DND-41 (cell line): ENCODE measurements around the gene PREX1.

Experiments
- ATAC-seq: fragments of 200-7000 bp; cut with Tn5 transposase; 3 replicates; pipeline ENCODE4 v1.9.1; 2021; ENCODE audit warnings: low read depth; ENCODE audit not compliant: insufficient read depth
- DNase-seq: peaks from one replicate; pipeline ENCODE4 v3.0.0-alpha.2; 2020
- H2AFZ ChIP-seq: 2 replicates; pipeline ENCODE4 v1.6.0; 2012; ENCODE audit warnings: low read depth, low read length
- H3K27ac ChIP-seq: 2 replicates; pipeline ENCODE4 v1.5.1; 2012; ENCODE audit warnings: low read length, inconsistent platforms
- H3K27me3 ChIP-seq: fragments of 200-600 bp; sonication (generic); 2 replicates; pipeline ENCODE4 v1.6.0; 2012; ENCODE audit warnings: low read length, mild to moderate bottlenecking, inconsistent platforms; ENCODE audit not compliant: insufficient read depth, poor library complexity
- H3K36me3 ChIP-seq: 2 replicates; pipeline ENCODE4 v1.5.1; 2012; ENCODE audit warnings: low read length, inconsistent platforms; ENCODE audit not compliant: insufficient read depth
- H3K4me1 ChIP-seq: 2 replicates; pipeline ENCODE4 v1.5.1; 2012; ENCODE audit warnings: mild to moderate bottlenecking, low read length; ENCODE audit not compliant: insufficient read depth
- H3K4me2 ChIP-seq: 2 replicates; pipeline ENCODE4 v1.6.0; 2012; ENCODE audit warnings: mild to moderate bottlenecking, moderate library complexity, low read length, inconsistent platforms; ENCODE audit not compliant: insufficient read depth
- H3K4me3 ChIP-seq, 2 experiments: fragments of 200-600 bp in 1 of 2; shearing (Covaris generic) in 1 of 2; 2 replicates each; pipeline ENCODE4 v1.5.1; 2012 to 2016; ENCODE audit warnings: inconsistent platforms in 2 of 2, low read length in 2 of 2, mild to moderate bottlenecking in 2 of 2, low read depth in 1 of 2, moderate library complexity in 1 of 2
- H3K79me2 ChIP-seq: 2 replicates; pipeline ENCODE4 v1.6.0; 2012; ENCODE audit warnings: low read length, inconsistent platforms; ENCODE audit not compliant: insufficient read depth
- H3K9ac ChIP-seq: 2 replicates; pipeline ENCODE4 v1.6.0; 2012; ENCODE audit warnings: low read depth, mild to moderate bottlenecking, inconsistent platforms, low read length, moderate library complexity
- H3K9me3 ChIP-seq: 2 replicates; pipeline ENCODE4 v1.5.1; 2012; ENCODE audit warnings: low read length, moderate library complexity, mild to moderate bottlenecking, inconsistent platforms; ENCODE audit not compliant: insufficient read depth, severe bottlenecking
- H4K20me1 ChIP-seq: 2 replicates; pipeline ENCODE4 v1.6.0; 2012; ENCODE audit warnings: low read length; ENCODE audit not compliant: insufficient read depth
- EZH2 ChIP-seq: IDR thresholded peaks from 3 replicates; pipeline ENCODE4 v1.6.1; 2012; ENCODE audit warnings: borderline replicate concordance, low read depth, mild to moderate bottlenecking, moderate library complexity, low read length, inconsistent platforms; ENCODE audit not compliant: severe bottlenecking
- TF ChIP-seq, protein P1 (sequence below): IDR thresholded peaks from 2 replicates; pipeline ENCODE4 v1.5.1; 2012; ENCODE audit warnings: borderline replicate concordance, low read length, moderate library complexity, mild to moderate bottlenecking; ENCODE audit not compliant: poor library complexity, severe bottlenecking; ENCODE audit errors: extremely low read depth

PREX1 gene

DNA sequence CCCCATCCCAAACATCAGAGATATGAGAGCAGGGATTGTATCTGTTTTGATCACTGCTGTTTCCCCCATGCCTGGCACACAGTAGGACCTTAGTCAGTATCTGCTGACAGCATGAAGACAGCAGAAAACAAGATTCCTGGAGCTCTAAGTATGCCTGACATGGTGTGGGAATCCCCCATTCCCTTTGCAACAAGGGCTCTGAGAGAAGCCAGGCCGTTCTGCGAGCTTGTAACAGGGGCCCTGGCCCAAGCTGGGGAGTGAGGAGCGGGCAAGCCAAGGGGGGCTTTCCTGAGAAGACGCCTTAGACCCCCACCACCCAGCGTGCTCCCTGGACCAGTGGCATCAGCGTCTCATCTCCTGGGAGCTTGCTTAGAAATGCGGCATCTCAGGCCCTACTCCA, 25.2 kb downstream of the PREX1 start:
- no peak overlapping the region for H3K27ac ChIP-seq
- no peak overlapping the region for H3K9ac ChIP-seq
- H3K4me2 ChIP-seq, result no peak overlapping the region
- DNase-seq (no peak), ATAC-seq (no peak)
- H4K20me1 ChIP-seq, result no peaks in the 10 kb centered on the region
- H3K79me2 ChIP-seq, result no peaks in the 10 kb centered on the region
- H3K27me3 ChIP-seq, result no peaks in the 10 kb centered on the region
- no peaks in the 10 kb centered on the region for H3K4me1 ChIP-seq
- no peak overlapping the region for H2AFZ ChIP-seq
- no peak for TF ChIP-seq EZH2
- TF ChIP-seq, protein P1, sequence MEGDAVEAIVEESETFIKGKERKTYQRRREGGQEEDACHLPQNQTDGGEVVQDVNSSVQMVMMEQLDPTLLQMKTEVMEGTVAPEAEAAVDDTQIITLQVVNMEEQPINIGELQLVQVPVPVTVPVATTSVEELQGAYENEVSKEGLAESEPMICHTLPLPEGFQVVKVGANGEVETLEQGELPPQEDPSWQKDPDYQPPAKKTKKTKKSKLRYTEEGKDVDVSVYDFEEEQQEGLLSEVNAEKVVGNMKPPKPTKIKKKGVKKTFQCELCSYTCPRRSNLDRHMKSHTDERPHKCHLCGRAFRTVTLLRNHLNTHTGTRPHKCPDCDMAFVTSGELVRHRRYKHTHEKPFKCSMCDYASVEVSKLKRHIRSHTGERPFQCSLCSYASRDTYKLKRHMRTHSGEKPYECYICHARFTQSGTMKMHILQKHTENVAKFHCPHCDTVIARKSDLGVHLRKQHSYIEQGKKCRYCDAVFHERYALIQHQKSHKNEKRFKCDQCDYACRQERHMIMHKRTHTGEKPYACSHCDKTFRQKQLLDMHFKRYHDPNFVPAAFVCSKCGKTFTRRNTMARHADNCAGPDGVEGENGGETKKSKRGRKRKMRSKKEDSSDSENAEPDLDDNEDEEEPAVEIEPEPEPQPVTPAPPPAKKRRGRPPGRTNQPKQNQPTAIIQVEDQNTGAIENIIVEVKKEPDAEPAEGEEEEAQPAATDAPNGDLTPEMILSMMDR, result no peak
- peaks cover 2% of the 10 kb centered on the region for H3K9me3 ChIP-seq
- no peaks in the 10 kb centered on the region for H3K36me3 ChIP-seq
- no peak overlapping the region for H3K4me3 ChIP-seq

DNA sequence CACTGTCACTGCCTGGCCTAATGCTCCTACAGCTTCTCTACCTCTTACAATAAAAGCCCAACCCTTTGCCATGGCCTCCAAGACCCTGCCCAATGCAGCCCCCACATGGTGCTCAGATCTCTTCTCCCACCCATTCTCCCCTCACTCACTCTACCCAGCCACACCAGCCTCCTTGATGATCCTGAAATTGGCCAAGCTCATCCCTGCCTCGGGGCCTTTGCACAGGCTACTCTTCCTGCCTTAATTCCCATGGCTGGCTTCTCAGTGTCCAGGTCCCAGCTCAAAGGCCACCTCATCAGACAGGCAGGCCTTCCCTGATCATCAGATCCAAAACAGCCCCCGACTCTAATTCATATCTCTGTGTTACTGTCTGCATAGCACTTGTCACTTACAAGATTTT, 25.6 kb downstream of the PREX1 start:
- Histone ChIP-seq H3K9ac (no peak overlapping the region), H3K4me3 (no peak overlapping the region), H4K20me1 (no peaks in the 10 kb centered on the region), H3K4me1 (no peaks in the 10 kb centered on the region), H3K4me2 (no peak overlapping the region), H3K36me3 (no peaks in the 10 kb centered on the region), H3K27ac (no peak overlapping the region), H2AFZ (no peak overlapping the region), H3K9me3 (peaks cover 1% of the 10 kb centered on the region), H3K79me2 (no peaks in the 10 kb centered on the region), H3K27me3 (no peaks in the 10 kb centered on the region)
- TF ChIP-seq EZH2, result no peak
- ATAC-seq, result no peak
- no peak for DNase-seq

DNA sequence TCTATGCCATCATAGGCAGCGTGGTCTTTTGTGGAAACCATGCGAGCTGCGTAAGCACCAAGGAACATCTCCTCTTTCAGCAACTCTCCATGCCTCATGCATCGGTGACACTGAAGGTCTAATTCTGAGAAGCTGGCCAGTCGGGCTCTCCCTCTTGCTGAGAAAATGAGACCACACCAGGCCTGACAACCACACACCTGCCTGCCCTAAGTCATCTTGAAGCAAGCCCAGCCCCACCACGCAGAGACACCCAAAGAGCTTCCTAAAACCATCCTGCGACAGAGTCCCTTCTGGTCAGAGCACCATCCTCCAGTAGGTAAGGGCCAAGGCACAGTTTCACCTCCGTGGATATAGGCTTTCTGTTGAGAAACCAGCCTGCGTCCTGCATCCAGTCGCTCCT, 26.6 kb downstream of the PREX1 start:
- no peak overlapping the region for H2AFZ ChIP-seq
- H3K36me3 ChIP-seq, result no peaks in the 10 kb centered on the region
- H3K4me3 ChIP-seq, result no peak overlapping the region
- no peaks in the 10 kb centered on the region for H3K4me1 ChIP-seq
- ATAC-seq (no peak), DNase-seq (no peak)
- no peaks in the 10 kb centered on the region for H3K9me3 ChIP-seq
- H3K4me2 ChIP-seq, result no peak overlapping the region
- H3K27ac ChIP-seq, result no peak overlapping the region
- TF ChIP-seq EZH2, result no peak
- TF ChIP-seq, protein P1, result no peak
- H4K20me1 ChIP-seq, result no peaks in the 10 kb centered on the region
- no peaks in the 10 kb centered on the region for H3K79me2 ChIP-seq
- no peaks in the 10 kb centered on the region for H3K27me3 ChIP-seq
- no peak overlapping the region for H3K9ac ChIP-seq

DNA sequence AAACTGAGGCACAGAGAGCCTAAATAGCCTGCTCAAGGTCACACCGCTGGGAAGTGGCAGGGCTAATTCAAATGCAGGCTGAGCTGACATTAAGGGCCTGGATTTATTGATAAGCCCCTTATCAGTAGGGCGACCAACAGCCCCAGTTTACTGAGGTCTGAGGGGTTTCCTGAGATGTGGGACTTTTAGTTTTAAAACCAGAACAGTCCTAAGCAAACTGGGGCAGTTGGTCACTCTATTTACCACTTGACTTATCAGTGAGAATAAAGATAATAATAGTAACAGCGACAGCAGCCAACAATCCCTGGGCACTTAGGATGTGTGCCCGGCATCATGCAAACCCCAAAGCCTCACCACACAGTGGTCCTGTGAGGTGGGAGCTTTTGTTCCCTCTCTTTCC, 27.6 kb downstream of the PREX1 start:
- Histone ChIP-seq H3K27me3 (no peaks in the 10 kb centered on the region), H3K4me3 (no peak overlapping the region), H3K9ac (no peak overlapping the region), H3K27ac (no peak overlapping the region), H3K4me2 (no peak overlapping the region), H3K4me1 (no peaks in the 10 kb centered on the region), H3K9me3 (no peaks in the 10 kb centered on the region), H4K20me1 (no peaks in the 10 kb centered on the region), H3K36me3 (no peaks in the 10 kb centered on the region), H2AFZ (no peak overlapping the region), H3K79me2 (no peaks in the 10 kb centered on the region)
- TF ChIP-seq, protein P1, result no peak
- TF ChIP-seq EZH2, result no peak
- ATAC-seq, result no peak
- no peak for DNase-seq
